Measurements from ENCODE around the gene EZH1.
A peak's percentile ranks its signal among the peaks of the same experiment; 100 is the strongest.

EZH1 gene

GRCh38 chr17:42744806-42745617 lies at the start of gene EZH1:
EZH1 (minus strand) TSS chr17:42745040; CDS start chr17:42728941, 16,099 bp downstream.
- peaks cover 41% of the 10 kb centered on the region for H3K27me3 Mint-ChIP-seq (ENCODE audit: low read depth)
- no peaks in the 10 kb centered on the region for H3K9me3 Mint-ChIP-seq
- peaks cover 16% of the 10 kb centered on the region for H3K4me1 Mint-ChIP-seq (ENCODE audit: low read depth)
- peak within 1 kb of the TSS; percentile 98 for H3K4me3 Mint-ChIP-seq
- peaks cover 4% of the 10 kb centered on the region for H3K36me3 Mint-ChIP-seq (ENCODE audit: low read depth)
- H3K27ac Mint-ChIP-seq: peak within 1 kb of the TSS; percentile 95

GRCh38 chr17:42792545-42792944 lies 47.7 kb upstream of the EZH1 start:
- H3K4me3 Mint-ChIP-seq: no peak overlapping the region
- H3K27ac Mint-ChIP-seq: no peak overlapping the region
- H3K27me3 Mint-ChIP-seq (ENCODE audit: low read depth): peaks cover 22% of the 10 kb centered on the region
- H3K9me3 Mint-ChIP-seq: no peaks in the 10 kb centered on the region
- H3K4me1 Mint-ChIP-seq (ENCODE audit: low read depth): peaks cover 8% of the 10 kb centered on the region
- H3K36me3 Mint-ChIP-seq (ENCODE audit: low read depth): peaks cover 5% of the 10 kb centered on the region

- peaks cover 27% of the 10 kb centered on the region for H3K27me3 Mint-ChIP-seq (ENCODE audit: low read depth)
- H3K4me3 Mint-ChIP-seq: no peak overlapping the region
- H3K27ac Mint-ChIP-seq: no peak overlapping the region
- H3K36me3 Mint-ChIP-seq (ENCODE audit: low read depth): peaks cover 5% of the 10 kb centered on the region
- peaks cover 3% of the 10 kb centered on the region for H3K4me1 Mint-ChIP-seq (ENCODE audit: low read depth)
- no peaks in the 10 kb centered on the region for H3K9me3 Mint-ChIP-seq
These were observed 47.1 kb upstream of the EZH1 start for GRCh38 chr17:42791948-42792347.

- H3K4me1 Mint-ChIP-seq (ENCODE audit: low read depth): peaks cover 12% of the 10 kb centered on the region
These were observed 42.4 kb upstream of the EZH1 start for GRCh38 chr17:42787266-42787665.

GRCh38 chr17:42784811-42785592 lies 40.2 kb upstream of the EZH1 start:
- Mint-ChIP-seq H3K27ac (no peak overlapping the region), H3K27me3 (ENCODE audit: low read depth) (peaks cover 82% of the 10 kb centered on the region), H3K4me3 (no peak overlapping the region), H3K4me1 (ENCODE audit: low read depth) (peaks cover 12% of the 10 kb centered on the region), H3K9me3 (no peaks in the 10 kb centered on the region), H3K36me3 (ENCODE audit: low read depth) (peaks cover 4% of the 10 kb centered on the region)

More at GRCh38 chr17:42787266-42787665, 42.4 kb upstream of the EZH1 start:
- Mint-ChIP-seq H3K4me3 (no peak overlapping the region), H3K27ac (no peak overlapping the region), H3K27me3 (ENCODE audit: low read depth) (peaks cover 72% of the 10 kb centered on the region), H3K36me3 (ENCODE audit: low read depth) (peaks cover 4% of the 10 kb centered on the region), H3K9me3 (no peaks in the 10 kb centered on the region)

GRCh38 chr17:42784409-42784808 lies 39.6 kb upstream of the EZH1 start:
- Mint-ChIP-seq H3K9me3 (no peaks in the 10 kb centered on the region), H3K4me3 (no peak overlapping the region), H3K27me3 (ENCODE audit: low read depth) (peaks cover 85% of the 10 kb centered on the region), H3K27ac (no peak overlapping the region), H3K4me1 (ENCODE audit: low read depth) (peaks cover 12% of the 10 kb centered on the region), H3K36me3 (ENCODE audit: low read depth) (peaks cover 9% of the 10 kb centered on the region)

- Mint-ChIP-seq H3K36me3 (ENCODE audit: low read depth) (peaks cover 15% of the 10 kb centered on the region), H3K27me3 (ENCODE audit: low read depth) (peaks cover 84% of the 10 kb centered on the region), H3K27ac (peak overlapping the region; percentile 50), H3K4me1 (ENCODE audit: low read depth) (peaks cover 12% of the 10 kb centered on the region), H3K4me3 (no peak overlapping the region), H3K9me3 (no peaks in the 10 kb centered on the region)
These were observed 38.9 kb upstream of the EZH1 start for GRCh38 chr17:42783791-42784138.

GRCh38 chr17:42783062-42783790 lies 38.4 kb upstream of the EZH1 start:
- Mint-ChIP-seq H3K27me3 (ENCODE audit: low read depth) (peaks cover 80% of the 10 kb centered on the region), H3K27ac (peak overlapping the region; percentile 50), H3K36me3 (ENCODE audit: low read depth) (peaks cover 20% of the 10 kb centered on the region), H3K4me3 (no peak overlapping the region), H3K9me3 (no peaks in the 10 kb centered on the region), H3K4me1 (ENCODE audit: low read depth) (peaks cover 12% of the 10 kb centered on the region)

DNA sequence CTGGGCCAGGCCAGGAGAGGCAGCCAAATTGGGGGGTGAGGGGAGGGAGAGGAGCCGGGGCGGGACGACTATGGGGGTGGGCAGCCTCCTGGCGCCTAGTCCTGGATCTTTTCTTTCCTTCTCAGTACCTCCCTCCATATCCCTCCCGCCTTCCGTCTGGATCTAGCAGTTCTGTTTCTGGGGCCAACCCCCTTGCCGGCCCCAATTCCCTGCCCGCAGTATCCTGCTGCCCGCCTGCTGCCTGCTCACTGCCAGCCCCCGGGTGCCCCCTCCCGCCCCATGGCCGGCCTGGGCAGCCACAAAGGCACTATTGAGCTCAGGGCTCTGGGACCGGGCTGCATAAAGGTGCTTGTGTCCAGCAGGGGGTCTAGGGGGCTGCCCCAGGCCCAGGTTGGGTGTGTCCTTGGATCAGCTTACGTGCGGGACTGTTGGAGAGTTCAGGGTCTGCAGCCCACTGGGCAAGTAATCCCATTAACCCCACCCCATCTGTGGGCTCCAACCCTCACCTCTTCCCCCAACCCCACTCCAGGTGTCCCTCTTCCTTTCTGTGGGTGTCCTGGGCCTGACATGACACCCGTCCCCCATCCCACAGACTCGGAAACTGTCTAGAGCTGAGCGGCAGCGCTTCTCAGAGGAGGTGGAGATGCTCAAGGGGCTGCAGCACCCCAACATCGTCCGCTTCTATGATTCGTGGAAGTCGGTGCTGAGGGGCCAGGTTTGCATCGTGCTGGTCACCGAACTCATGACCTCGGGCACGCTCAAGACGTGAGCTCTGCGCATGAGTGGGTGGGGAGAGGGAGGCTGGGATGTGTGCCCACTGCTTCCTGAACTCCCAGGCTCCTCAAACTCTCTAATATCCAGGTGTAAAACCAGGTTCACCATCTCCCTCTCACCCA lies 37.6 kb upstream of the EZH1 start:
- Mint-ChIP-seq H3K4me3 (no peak overlapping the region), H3K4me1 (ENCODE audit: low read depth) (peaks cover 12% of the 10 kb centered on the region), H3K9me3 (no peaks in the 10 kb centered on the region), H3K36me3 (ENCODE audit: low read depth) (peaks cover 25% of the 10 kb centered on the region), H3K27me3 (ENCODE audit: low read depth) (peaks cover 72% of the 10 kb centered on the region), H3K27ac (no peak overlapping the region)

GRCh38 chr17:42781639-42782165 lies 36.9 kb upstream of the EZH1 start:
- Mint-ChIP-seq H3K36me3 (ENCODE audit: low read depth) (peaks cover 28% of the 10 kb centered on the region), H3K27me3 (ENCODE audit: low read depth) (peaks cover 66% of the 10 kb centered on the region), H3K4me1 (ENCODE audit: low read depth) (peaks cover 12% of the 10 kb centered on the region), H3K9me3 (no peaks in the 10 kb centered on the region), H3K4me3 (no peak overlapping the region), H3K27ac (no peak overlapping the region)

GRCh38 chr17:42780851-42781638 lies 36.2 kb upstream of the EZH1 start:
- Mint-ChIP-seq H3K27ac (no peak overlapping the region), H3K4me3 (no peak overlapping the region), H3K27me3 (ENCODE audit: low read depth) (peaks cover 60% of the 10 kb centered on the region), H3K4me1 (ENCODE audit: low read depth) (peaks cover 12% of the 10 kb centered on the region), H3K9me3 (no peaks in the 10 kb centered on the region), H3K36me3 (ENCODE audit: low read depth) (peaks cover 30% of the 10 kb centered on the region)

DNA sequence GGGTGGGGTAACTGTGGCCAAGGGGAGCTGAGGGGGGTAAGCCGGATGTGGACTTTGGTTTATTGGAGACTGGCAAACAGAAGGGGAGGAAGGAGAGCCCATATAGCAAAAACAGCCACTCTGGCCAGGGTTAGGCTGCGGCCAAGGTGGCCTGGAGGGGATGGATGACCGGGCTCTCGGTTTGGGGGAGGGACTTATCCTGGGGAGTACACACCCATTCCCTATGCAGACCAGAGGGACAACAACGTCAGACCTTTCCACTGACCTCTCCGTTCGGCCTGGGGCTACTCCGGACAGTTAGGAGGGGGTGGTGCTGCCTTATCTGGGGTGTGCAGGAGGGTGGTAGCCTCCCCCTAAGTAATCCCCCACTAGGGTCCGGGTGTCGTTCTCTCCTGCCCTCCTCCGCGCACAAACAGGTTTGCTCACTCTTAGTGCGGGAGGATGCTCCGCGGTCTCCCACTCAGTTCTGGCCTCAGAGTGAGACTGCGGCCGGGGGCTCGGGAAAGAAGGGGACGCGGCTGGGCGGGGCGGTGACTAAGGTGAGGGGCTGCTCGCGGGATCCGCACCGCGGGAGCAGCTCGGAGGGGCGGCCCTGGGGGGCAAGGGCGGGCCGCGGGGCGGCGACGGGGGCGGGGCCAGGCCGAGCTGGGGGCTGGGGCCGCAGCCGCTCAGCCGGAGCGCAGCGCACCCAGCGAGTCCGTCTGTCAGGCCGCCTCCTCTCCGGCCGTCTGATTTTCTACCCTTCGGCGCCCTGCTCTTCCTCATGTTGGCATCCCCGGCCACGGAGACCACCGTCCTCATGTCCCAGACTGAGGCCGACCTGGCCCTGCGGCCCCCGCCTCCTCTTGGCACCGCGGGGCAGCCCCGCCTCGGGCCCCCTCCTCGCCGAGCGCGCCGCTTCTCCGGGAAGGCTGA lies 35.4 kb upstream of the EZH1 start, which contains the start of gene WNK4:
Gene WNK4 (plus strand): TSS at position 675 of the 915 bp plus-strand sequence. CDS start 89 bp downstream, at position 764.
- H3K4me1 Mint-ChIP-seq (ENCODE audit: low read depth): peaks cover 12% of the 10 kb centered on the region
- no peak within 1 kb of the TSS for H3K4me3 Mint-ChIP-seq
- no peaks in the 10 kb centered on the region for H3K9me3 Mint-ChIP-seq
- peaks cover 52% of the 10 kb centered on the region for H3K27me3 Mint-ChIP-seq (ENCODE audit: low read depth)
- H3K27ac Mint-ChIP-seq: no peak within 1 kb of the TSS
- H3K36me3 Mint-ChIP-seq (ENCODE audit: low read depth): peaks cover 37% of the 10 kb centered on the region
